GM23248 (cell line): ENCODE data around the gene COL16A1. TPM values are rescaled to one million over a fixed set of nuclear protein-coding genes. Genes with fewer than 3 reads are reported as not detected.

Experiments used
- DNase-seq: peaks from one replicate; pipeline ENCODE4 v3.0.0-alpha.2; 2015
- H2AFZ ChIP-seq: fragments of 200-600 bp; sonication (generic); 2 replicates; pipeline ENCODE4 v1.6.1; 2016; ENCODE audit warnings: antibody characterized with exemption
- H3F3A ChIP-seq: fragments of 200-600 bp; sonication (generic); 2 replicates; pipeline ENCODE4 v1.6.1; 2016; ENCODE audit warnings: mild to moderate bottlenecking, antibody characterized with exemption, mixed run types; ENCODE audit not compliant: insufficient read depth
- H3K27ac ChIP-seq: fragments of 200-600 bp; sonication (generic); 2 replicates; pipeline ENCODE4 v1.5.1; 2016; ENCODE audit warnings: mild to moderate bottlenecking
- H3K27me3 ChIP-seq: fragments of 200-600 bp; sonication (generic); replicated peaks from 2 replicates; pipeline ENCODE4 v1.6.1; 2016; ENCODE audit warnings: mild to moderate bottlenecking; ENCODE audit not compliant: insufficient read depth
- H3K36me3 ChIP-seq: fragments of 200-600 bp; sonication (generic); 2 replicates; pipeline ENCODE4 v1.6.1; 2016; ENCODE audit warnings: low read depth, mild to moderate bottlenecking
- H3K4me1 ChIP-seq: fragments of 200-600 bp; sonication (generic); 2 replicates; pipeline ENCODE4 v1.6.1; 2016; ENCODE audit warnings: mild to moderate bottlenecking; ENCODE audit not compliant: insufficient read depth
- H3K4me2 ChIP-seq: fragments of 200-600 bp; sonication (generic); one replicate; pipeline ENCODE4 v1.6.1; 2016; ENCODE audit warnings: mild to moderate bottlenecking; ENCODE audit not compliant: unreplicated experiment
- H3K4me3 ChIP-seq: fragments of 200-600 bp; sonication (generic); 2 replicates; pipeline ENCODE4 v1.5.1; 2016; ENCODE audit warnings: mild to moderate bottlenecking
- H3K79me2 ChIP-seq: fragments of 200-600 bp; sonication (generic); 2 replicates; pipeline ENCODE4 v1.6.1; 2016; ENCODE audit warnings: mild to moderate bottlenecking; ENCODE audit not compliant: insufficient read depth
- H3K9ac ChIP-seq: fragments of 200-600 bp; sonication (generic); 2 replicates; pipeline ENCODE4 v1.6.1; 2016; ENCODE audit warnings: mild to moderate bottlenecking
- H3K9me2 ChIP-seq: fragments of 200-600 bp; sonication (generic); 2 replicates; pipeline ENCODE4 v1.6.1; 2016; ENCODE audit warnings: mixed run types, mild to moderate bottlenecking, moderate library complexity; ENCODE audit not compliant: insufficient read depth
- H3K9me3 ChIP-seq: fragments of 200-600 bp; sonication (generic); one replicate; pipeline ENCODE4 v1.6.1; 2017; ENCODE audit warnings: low read depth
- H4K20me1 ChIP-seq: fragments of 200-600 bp; sonication (generic); 2 replicates; pipeline ENCODE4 v1.6.0; 2016; ENCODE audit not compliant: insufficient read depth
- EZH2 ChIP-seq: fragments of 200-600 bp; sonication (generic); IDR thresholded peaks from 2 replicates; pipeline ENCODE4 v1.6.1; 2018; ENCODE audit warnings: antibody characterized with exemption, mild to moderate bottlenecking; ENCODE audit not compliant: insufficient read depth, poor library complexity, severe bottlenecking
- EZH2phosphoT487 ChIP-seq: fragments of 200-600 bp; sonication (generic); IDR thresholded peaks from 2 replicates; pipeline ENCODE4 v1.6.1; 2018; ENCODE audit warnings: antibody characterized with exemption, moderate library complexity, mild to moderate bottlenecking, low read depth; ENCODE audit not compliant: insufficient read depth
- WGBS, 2 experiments: methylation state at CpG; one replicate each; pipeline ENCODE4 v1.1.6; 2015 to 2017; ENCODE audit warnings: low lambda C conversion rate in 2 of 2, low coverage in 1 of 2; ENCODE audit errors: missing lambda C conversion rate in 2 of 2; 5-methylcytosine and 5-hydroxymethylcytosine counted together
- in situ Hi-C: fragments of 300-500 bp; cut with MboI; formaldehyde crosslinking; loops from 2 replicates; pipeline ENCODE4 v1.15.0; 2020
- polyA plus RNA-seq: library from polyadenylated mRNA; unstranded; fragments of >200 nt; fragmentation: Nextera tagmentation; extraction: Ambion mirVana; gene quantifications from 2 replicates; pipeline ENCODE4 v1.2.1, GENCODE V29; 2016
- total RNA-seq: library from RNA; depleted of rRNA; stranded (reverse); fragments of >200 nt; shearing (Covaris generic); gene quantifications from 2 replicates; pipeline ENCODE4 v1.2.3, GENCODE V29; 2014

Gene COL16A1
- total and polyA plus RNA-seq, 2 experiments from 2014 or later, result 67.3 to 247 TPM

DNA sequence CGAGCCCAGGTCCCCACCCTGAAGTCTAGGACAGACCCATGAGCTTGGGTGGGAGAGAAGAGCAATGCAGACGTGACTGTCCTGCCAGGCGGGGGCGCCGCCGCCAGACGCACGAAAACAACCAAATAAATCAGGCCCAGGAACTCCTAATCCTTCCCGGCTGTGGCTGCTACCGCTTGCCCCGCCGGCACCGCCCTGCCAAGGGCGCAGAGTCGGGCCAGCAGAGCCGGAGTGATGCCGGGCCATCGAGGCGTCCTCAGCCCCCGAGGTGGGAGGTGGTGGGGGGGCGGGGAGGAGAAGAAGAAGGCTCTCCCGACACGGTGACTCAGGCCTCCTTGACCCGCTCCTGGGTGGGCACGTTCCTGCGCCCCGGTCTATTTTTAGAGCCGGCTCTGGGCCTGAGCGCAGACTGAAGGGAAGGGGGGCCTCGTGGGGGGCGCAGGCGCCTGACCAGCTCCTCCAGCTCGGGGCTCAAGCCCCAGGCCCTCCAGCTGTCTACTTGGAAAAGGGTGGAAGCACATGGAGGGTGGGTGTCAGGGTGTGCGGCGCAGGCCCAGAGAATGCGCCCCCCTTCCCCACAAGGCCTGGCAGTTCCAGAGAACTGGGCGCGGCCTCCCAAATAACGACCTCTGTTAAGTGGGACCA is 10.7 kb upstream of the COL16A1 start:
- Histone ChIP-seq H3K36me3 (no peaks in the 10 kb centered on the region), H3F3A (peaks cover 28% of the 10 kb centered on the region), H3K9me2 (no peaks in the 10 kb centered on the region), H3K27ac (peak overlapping the region; percentile 93), H4K20me1 (no peaks in the 10 kb centered on the region), H3K9ac (peak overlapping the region; percentile 81), H3K79me2 (no peaks in the 10 kb centered on the region), H3K4me1 (peaks cover 45% of the 10 kb centered on the region), H2AFZ (peak overlapping the region; percentile 85), H3K4me2 (peak overlapping the region; percentile 50), H3K4me3 (peak overlapping the region; percentile 56), H3K9me3 (no peaks in the 10 kb centered on the region), H3K27me3 (no peaks in the 10 kb centered on the region)
- TF ChIP-seq EZH2 (no peak), EZH2phosphoT487 (no peak)
- 1 to 2% methylated on average over 28 to 39 of the region's 39 CpGs for WGBS, 2 experiments
- in situ Hi-C loops, result no loop called here
- DNase-seq, result peak; percentile 86

- H3K4me1 ChIP-seq, result peaks cover 58% of the 10 kb centered on the region
- in situ Hi-C loops, result no loop called here
- no peak for TF ChIP-seq EZH2
- TF ChIP-seq EZH2phosphoT487, result no peak
- peak overlapping the region; percentile 86 for H3K4me2 ChIP-seq
- no peaks in the 10 kb centered on the region for H3K9me3 ChIP-seq
- H3F3A ChIP-seq, result peaks cover 35% of the 10 kb centered on the region
- peak overlapping the region; percentile 75 for H3K9ac ChIP-seq
- H3K9me2 ChIP-seq, result no peaks in the 10 kb centered on the region
- no peaks in the 10 kb centered on the region for H3K79me2 ChIP-seq
- H3K36me3 ChIP-seq, result no peaks in the 10 kb centered on the region
- WGBS, 2 experiments, result 0% methylated on average over 1 of the region's 1 CpG
- DNase-seq, result peak; percentile 89
- H3K27me3 ChIP-seq, result no peaks in the 10 kb centered on the region
- H2AFZ ChIP-seq, result 0 out of 2 replicates have a peak overlapping the region, but pooled peaks have one; percentile 13
- no peaks in the 10 kb centered on the region for H4K20me1 ChIP-seq
- peak overlapping the region; percentile 12 for H3K4me3 ChIP-seq
- peak overlapping the region; percentile 93 for H3K27ac ChIP-seq
These were observed 8.8 kb upstream of the COL16A1 start for GRCh38 chr1:31712630-31713029.

DNA sequence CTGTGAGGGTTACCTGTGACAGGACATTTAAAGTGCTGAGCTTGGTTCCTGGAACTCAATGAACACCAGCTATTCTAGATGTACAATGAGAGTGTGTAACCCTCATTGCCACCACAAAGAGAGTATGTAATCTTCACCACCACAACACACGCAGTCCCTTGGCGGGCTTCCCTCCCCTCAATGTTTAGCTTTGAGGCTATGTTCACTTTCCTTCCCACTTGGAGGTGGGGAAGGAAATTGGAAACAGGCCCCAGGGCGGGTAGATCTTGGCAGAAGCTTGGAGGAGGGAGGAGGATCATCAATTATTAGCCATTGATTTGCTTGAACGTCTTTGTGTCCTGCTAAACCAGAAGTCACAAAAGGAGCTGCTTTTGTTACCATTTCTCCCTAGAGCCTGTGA is 8.3 kb upstream of the COL16A1 start:
- Histone ChIP-seq H3K4me2 (peak overlapping the region; percentile 86), H3K9me3 (no peaks in the 10 kb centered on the region), H3K9me2 (no peaks in the 10 kb centered on the region), H2AFZ (peak overlapping the region; percentile 13; the same call in 1 of the 2 replicates), H3K4me1 (peaks cover 63% of the 10 kb centered on the region), H3K4me3 (peak overlapping the region; percentile 12), H3K27ac (peak overlapping the region; percentile 93), H3K9ac (peak overlapping the region; percentile 75), H3K79me2 (no peaks in the 10 kb centered on the region), H3K36me3 (no peaks in the 10 kb centered on the region), H3K27me3 (no peaks in the 10 kb centered on the region), H4K20me1 (no peaks in the 10 kb centered on the region), H3F3A (peaks cover 39% of the 10 kb centered on the region)
- DNase-seq, result peak; percentile 71
- TF ChIP-seq EZH2 (no peak), EZH2phosphoT487 (no peak)
- WGBS, 2 experiments, result 6 to 7% methylated on average over 4 of the region's 4 CpGs
- in situ Hi-C loops, result no loop called here

DNA sequence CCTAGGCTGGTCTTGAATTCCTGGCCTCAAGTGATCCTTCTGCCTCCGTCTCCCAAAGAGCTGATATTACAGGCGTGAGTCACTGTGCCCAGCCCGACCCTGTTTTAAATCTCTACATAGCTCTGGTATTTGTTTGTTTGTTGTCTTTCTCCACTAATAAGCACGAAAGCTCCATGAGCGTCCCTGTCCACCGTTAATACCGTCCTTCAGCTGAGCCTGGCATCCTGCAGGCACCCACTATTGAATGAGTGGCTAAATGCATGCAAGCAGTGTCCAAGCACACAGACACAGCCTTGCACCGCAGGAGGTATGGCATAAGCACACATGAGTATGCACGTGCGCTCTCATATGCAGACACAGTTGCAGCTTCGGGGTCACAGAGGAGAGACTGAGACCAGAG is 4.5 kb upstream of the COL16A1 start:
- H2AFZ ChIP-seq, result no peak overlapping the region
- H3K27me3 ChIP-seq, result no peaks in the 10 kb centered on the region
- H3K27ac ChIP-seq, result peak overlapping the region; percentile 53
- peaks cover 56% of the 10 kb centered on the region for H3K4me1 ChIP-seq
- no peaks in the 10 kb centered on the region for H3K9me2 ChIP-seq
- no peaks in the 10 kb centered on the region for H3K9me3 ChIP-seq
- 11 to 17% methylated on average over 11 of the region's 11 CpGs for WGBS, 2 experiments
- DNase-seq, result peak; percentile 72
- H3F3A ChIP-seq, result peaks cover 35% of the 10 kb centered on the region
- in situ Hi-C loops, result no loop called here
- no peaks in the 10 kb centered on the region for H3K36me3 ChIP-seq
- H4K20me1 ChIP-seq, result no peaks in the 10 kb centered on the region
- H3K4me3 ChIP-seq, result no peak overlapping the region
- H3K4me2 ChIP-seq, result peak overlapping the region; percentile 51
- TF ChIP-seq EZH2phosphoT487 (no peak), EZH2 (no peak)
- H3K9ac ChIP-seq, result peak overlapping the region; percentile 39
- peaks cover 4% of the 10 kb centered on the region for H3K79me2 ChIP-seq
